Bronchial epithelial cell (primary cell): Measurements from ENCODE around the gene GMDS. TPM values are rescaled to one million over a fixed set of nuclear protein-coding genes. Genes with fewer than 3 reads are reported as not detected.

Source experiments
- DNase-seq: peaks from one replicate; pipeline ENCODE4 v3.0.0-alpha.2; 2010; ENCODE audit warnings: low read depth
- FAIRE-seq: peaks from 2 replicates; lab custom pipeline; 2011; peaks lifted over from hg19 to GRCh38; lab: Jason Lieb, UNC
- H3K27me3 ChIP-seq: 2 replicates; pipeline ENCODE4 v1.5.1; 2011; ENCODE audit warnings: low read length; ENCODE audit not compliant: control insufficient read depth, insufficient read depth
- H3K36me3 ChIP-seq: 2 replicates; pipeline ENCODE4 v1.5.1; 2011; ENCODE audit warnings: low read length; ENCODE audit not compliant: control insufficient read depth, insufficient read depth
- H3K4me3 ChIP-seq: 2 replicates; pipeline ENCODE4 v1.5.1; 2011; ENCODE audit warnings: mild to moderate bottlenecking, low read depth, low read length, control low read depth
- CTCF ChIP-seq: IDR thresholded peaks from 2 replicates; pipeline ENCODE4 v1.5.1; 2011; ENCODE audit warnings: mild to moderate bottlenecking, moderate library complexity, low read length, control low read depth, inconsistent platforms; ENCODE audit not compliant: insufficient read depth, severe bottlenecking
- total RNA-seq: library from RNA; depleted of rRNA; stranded (reverse); fragments of >200 nt; gene quantifications from 2 replicates; pipeline ENCODE4 v1.2.1, GENCODE V29; 2014

The GMDS gene
- total RNA-seq, 1 donor from 2014 or later = 8.2 TPM

DNA sequence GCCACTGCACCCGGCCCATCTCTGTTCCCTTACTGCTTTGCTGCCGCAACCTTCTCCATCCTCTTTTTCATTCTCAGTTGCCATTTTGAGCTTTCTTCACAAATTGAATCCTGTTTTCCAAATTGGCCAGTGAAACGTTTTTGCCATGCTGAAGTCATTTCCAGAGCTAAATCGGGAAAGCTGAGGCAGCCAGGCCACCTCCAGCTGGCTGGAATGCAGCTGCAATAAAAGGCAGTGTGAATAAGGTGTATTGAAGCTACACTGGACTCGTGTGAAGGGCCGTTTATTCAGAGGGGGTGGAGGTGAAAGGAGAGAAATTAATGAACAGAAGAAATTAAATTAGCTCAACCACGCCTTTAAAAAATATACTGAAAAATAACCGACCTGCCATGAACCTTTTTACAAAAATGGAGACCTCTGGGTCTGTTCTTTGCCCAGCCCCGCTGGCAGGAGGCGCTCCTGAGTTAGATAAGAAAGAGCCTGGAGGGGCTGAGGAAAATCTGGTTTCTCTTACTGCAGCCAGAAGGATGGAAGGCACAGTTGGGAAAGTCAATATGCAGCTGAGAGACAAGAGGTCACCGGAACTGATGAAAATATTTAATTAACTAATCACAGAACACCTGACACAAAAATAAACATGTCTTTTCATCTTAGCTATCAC is 351.8 kb downstream of the GMDS start:
- TF ChIP-seq CTCF = no peak
- Histone ChIP-seq H3K36me3 (no peaks in the 10 kb centered on the region), H3K4me3 (no peak overlapping the region), H3K27me3 (no peaks in the 10 kb centered on the region)
- DNase-seq (no peak), FAIRE-seq (no peak)

- TF ChIP-seq CTCF = no peak
- no peak for DNase-seq
- FAIRE-seq = no peak
- Histone ChIP-seq H3K4me3 (no peak overlapping the region), H3K27me3 (no peaks in the 10 kb centered on the region), H3K36me3 (no peaks in the 10 kb centered on the region)
These were observed 352.7 kb downstream of the GMDS start for GRCh38 chr6:1892716-1893115.

DNA sequence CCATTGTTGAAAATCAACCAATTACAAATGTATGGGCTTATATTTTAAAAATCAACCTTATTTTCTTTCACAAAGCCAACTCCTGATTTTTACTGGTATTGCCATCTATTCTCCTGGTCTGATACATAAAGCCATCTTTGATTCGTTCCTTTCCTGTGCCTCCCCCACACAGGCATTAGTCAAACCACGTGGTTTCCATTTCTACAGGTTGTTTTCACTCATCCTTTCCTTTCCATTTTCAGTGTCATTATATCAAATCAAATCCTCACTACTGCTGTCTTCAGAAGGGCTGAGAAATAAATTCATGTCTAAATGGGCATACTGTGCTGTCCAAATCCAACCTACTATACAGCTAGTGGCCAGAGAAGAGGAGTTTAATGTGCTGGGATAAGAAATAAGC is 354.4 kb downstream of the GMDS start:
- Histone ChIP-seq H3K27me3 (no peaks in the 10 kb centered on the region), H3K4me3 (no peak overlapping the region), H3K36me3 (no peaks in the 10 kb centered on the region)
- DNase-seq (no peak), FAIRE-seq (no peak)
- TF ChIP-seq CTCF = no peak

- H3K36me3 ChIP-seq = no peaks in the 10 kb centered on the region
- peak; percentile 96 for DNase-seq
- no peaks in the 10 kb centered on the region for H3K27me3 ChIP-seq
- no peak overlapping the region for H3K4me3 ChIP-seq
- no peak for TF ChIP-seq CTCF
- FAIRE-seq = no peak
These were observed 355.3 kb downstream of the GMDS start for GRCh38 chr6:1890071-1890470.

GRCh38 chr6:1885576-1886011 is 359.8 kb downstream of the GMDS start:
- Histone ChIP-seq H3K4me3 (no peak overlapping the region), H3K36me3 (no peaks in the 10 kb centered on the region), H3K27me3 (no peaks in the 10 kb centered on the region)
- DNase-seq (no peak), FAIRE-seq (no peak)
- TF ChIP-seq CTCF = no peak

- no peak overlapping the region for H3K4me3 ChIP-seq
- TF ChIP-seq CTCF = no peak
- no peaks in the 10 kb centered on the region for H3K36me3 ChIP-seq
- no peaks in the 10 kb centered on the region for H3K27me3 ChIP-seq
- DNase-seq (no peak), FAIRE-seq (no peak)
These were observed 361.1 kb downstream of the GMDS start for GRCh38 chr6:1884313-1884712.
